Neural progenitor cell (in vitro differentiated cells): ENCODE data around the gene EFCAB10. TPM values are rescaled to one million over a fixed set of nuclear protein-coding genes. Genes with fewer than 3 reads are reported as not detected.

ENCODE experiments used
- DNase-seq: peaks from one replicate; pipeline ENCODE4 v3.0.0-alpha.2; 2016; ENCODE audit warnings: low spot score
- H2AFZ ChIP-seq: fragments of 200-600 bp; sonication (generic); replicated peaks from 2 replicates; pipeline ENCODE4 v1.6.1; 2016; ENCODE audit warnings: antibody characterized with exemption
- H3F3A ChIP-seq: fragments of 200-600 bp; sonication (generic); 2 replicates; pipeline ENCODE4 v1.6.1; 2016; ENCODE audit warnings: antibody characterized with exemption, low read depth
- H3K27ac ChIP-seq: fragments of 200-600 bp; sonication (generic); 2 replicates; pipeline ENCODE4 v1.5.1; 2016; ENCODE audit warnings: mild to moderate bottlenecking
- H3K27me3 ChIP-seq: fragments of 200-600 bp; sonication (generic); 2 replicates; pipeline ENCODE4 v1.6.1; 2016; ENCODE audit warnings: mild to moderate bottlenecking, moderate library complexity
- H3K36me3 ChIP-seq: fragments of 200-600 bp; sonication (generic); 2 replicates; pipeline ENCODE4 v1.5.1; 2016
- H3K4me1 ChIP-seq: fragments of 200-600 bp; sonication (generic); 2 replicates; pipeline ENCODE4 v1.6.1; 2016; ENCODE audit warnings: mixed run types
- H3K4me2 ChIP-seq: fragments of 200-600 bp; sonication (generic); 2 replicates; pipeline ENCODE4 v1.6.1; 2016
- H3K4me3 ChIP-seq: fragments of 200-600 bp; sonication (generic); 2 replicates; pipeline ENCODE4 v1.5.1; 2016
- H3K79me2 ChIP-seq: fragments of 200-600 bp; sonication (generic); 2 replicates; pipeline ENCODE4 v1.6.1; 2016; ENCODE audit warnings: low read depth
- H3K9ac ChIP-seq: fragments of 200-600 bp; sonication (generic); 2 replicates; pipeline ENCODE4 v1.6.1; 2016
- H3K9me3 ChIP-seq: fragments of 200-600 bp; sonication (generic); 2 replicates; pipeline ENCODE4 v1.5.1; 2016; ENCODE audit warnings: low read depth
- H4K20me1 ChIP-seq: fragments of 200-600 bp; sonication (generic); 2 replicates; pipeline ENCODE4 v1.6.1; 2016; ENCODE audit warnings: low read depth
- H3K27ac Mint-ChIP-seq: 3 replicates; pipeline ENCODE4 v1.8.0; 2021; ENCODE audit warnings: mixed read lengths
- H3K27me3 Mint-ChIP-seq: 2 replicates; pipeline ENCODE4 v1.8.0; 2022; ENCODE audit warnings: low read depth, mild to moderate bottlenecking, inconsistent platforms, moderate library complexity, mixed read lengths; ENCODE audit not compliant: insufficient read depth
- H3K36me3 Mint-ChIP-seq: 3 replicates; pipeline ENCODE4 v1.8.0; 2021; ENCODE audit warnings: mixed read lengths
- H3K4me1 Mint-ChIP-seq: 3 replicates; pipeline ENCODE4 v1.8.0; 2021; ENCODE audit warnings: mixed read lengths
- H3K4me3 Mint-ChIP-seq: 3 replicates; pipeline ENCODE4 v1.8.0; 2021; ENCODE audit warnings: mild to moderate bottlenecking, moderate library complexity, mixed read lengths
- H3K9me3 Mint-ChIP-seq: 3 replicates; pipeline ENCODE4 v1.8.0; 2020; ENCODE audit warnings: mixed read lengths
- CTCF ChIP-seq: fragments of 200-600 bp; sonication (generic); IDR thresholded peaks from 2 replicates; pipeline ENCODE4 v1.5.1; 2017; ENCODE audit warnings: antibody characterized with exemption, mild to moderate bottlenecking
- EZH2 ChIP-seq: fragments of 200-600 bp; sonication (generic); IDR thresholded peaks from 2 replicates; pipeline ENCODE4 v1.6.1; 2017; ENCODE audit warnings: antibody characterized with exemption, mild to moderate bottlenecking, moderate library complexity
- EZH2phosphoT487 ChIP-seq: fragments of 200-600 bp; sonication (generic); IDR thresholded peaks from 2 replicates; pipeline ENCODE4 v1.6.1; 2017; ENCODE audit warnings: antibody characterized with exemption
- total RNA-seq: library from RNA; depleted of rRNA; stranded (reverse); fragments of >200 nt; gene quantifications from 2 replicates; pipeline ENCODE4 v1.2.3, GENCODE V29; 2015; ENCODE audit warnings: low replicate concordance

Gene EFCAB10
- total RNA-seq, 1 donor from 2014 or later, result 5.0 TPM

DNA sequence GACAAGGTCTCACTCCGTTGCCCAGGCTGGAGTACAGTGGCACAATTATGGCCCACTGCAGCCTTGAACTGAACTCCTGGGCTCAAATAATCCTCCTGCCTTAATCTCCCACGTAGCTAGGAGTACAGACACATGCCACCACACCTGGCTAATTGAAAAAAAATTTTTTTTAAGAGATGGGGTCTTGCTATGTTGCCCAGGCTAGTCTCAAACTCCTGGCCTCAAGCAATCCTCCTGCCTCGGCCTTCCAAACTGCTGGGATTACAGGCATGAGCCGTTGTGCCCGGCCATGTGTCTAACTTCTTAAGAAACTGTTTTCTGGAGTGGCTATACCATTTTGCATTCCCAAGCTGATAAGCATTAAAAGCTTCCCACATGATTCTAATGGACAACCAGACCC is 9.5 kb upstream of the EFCAB10 start:
- H3K79me2 ChIP-seq, result no peaks in the 10 kb centered on the region
- H4K20me1 ChIP-seq, result no peaks in the 10 kb centered on the region
- H3K9ac ChIP-seq, result no peak overlapping the region
- no peak for DNase-seq
- Mint-ChIP-seq H3K4me3 (no peak overlapping the region), H3K9me3 (no peaks in the 10 kb centered on the region), H3K27me3 (peaks cover 9% of the 10 kb centered on the region), H3K36me3 (no peaks in the 10 kb centered on the region), H3K27ac (no peak overlapping the region), H3K4me1 (peaks cover 10% of the 10 kb centered on the region)
- no peak overlapping the region for H3K4me3 ChIP-seq
- no peaks in the 10 kb centered on the region for H3K9me3 ChIP-seq
- H3K27ac ChIP-seq, result no peak overlapping the region
- H3F3A ChIP-seq, result no peaks in the 10 kb centered on the region
- H3K4me1 ChIP-seq, result no peaks in the 10 kb centered on the region
- no peak overlapping the region for H3K4me2 ChIP-seq
- no peak overlapping the region for H2AFZ ChIP-seq
- no peaks in the 10 kb centered on the region for H3K36me3 ChIP-seq
- no peak for TF ChIP-seq EZH2phosphoT487
- no peak for TF ChIP-seq EZH2
- no peak for TF ChIP-seq CTCF
- H3K27me3 ChIP-seq, result no peaks in the 10 kb centered on the region

DNA sequence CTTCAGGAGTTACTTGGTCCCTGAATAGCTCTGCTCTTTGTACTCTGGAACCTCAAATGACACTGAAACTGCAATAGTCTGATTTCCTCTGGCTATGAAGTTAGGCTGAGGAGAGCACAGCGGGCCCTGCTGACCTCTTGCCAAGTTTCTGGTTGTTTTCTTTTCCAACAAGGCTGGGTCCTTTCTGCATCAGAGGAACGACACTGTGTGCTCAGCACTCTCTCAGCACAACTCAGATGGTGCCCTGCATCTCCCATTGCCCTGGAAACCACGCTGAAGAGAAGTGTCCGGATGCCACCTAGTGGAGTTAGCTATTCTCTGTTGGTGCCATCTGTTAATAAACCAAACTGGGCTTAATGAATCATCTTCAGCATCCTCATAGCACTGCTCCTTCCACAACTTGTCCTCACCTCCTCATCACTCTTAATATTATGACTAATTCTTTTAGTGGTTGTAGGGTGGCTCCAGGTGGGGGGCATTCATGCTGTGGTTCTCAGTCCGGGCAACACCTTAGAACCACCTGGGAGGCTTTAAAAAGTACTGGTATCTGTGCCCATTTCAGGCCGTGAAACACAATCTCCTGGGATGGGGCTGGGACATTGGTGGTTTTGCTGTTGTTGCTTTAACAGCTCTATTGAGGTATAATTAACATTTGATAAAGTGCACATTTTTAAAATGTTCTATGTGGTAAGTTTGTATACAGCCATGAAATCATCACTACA is 8.2 kb upstream of the EFCAB10 start:
- Histone ChIP-seq H3K9ac (no peak overlapping the region), H3K4me1 (no peaks in the 10 kb centered on the region), H3K79me2 (no peaks in the 10 kb centered on the region), H3K4me2 (no peak overlapping the region), H3K27me3 (no peaks in the 10 kb centered on the region), H3K36me3 (no peaks in the 10 kb centered on the region), H2AFZ (peak overlapping the region; percentile 83), H3K4me3 (no peak overlapping the region), H3F3A (no peaks in the 10 kb centered on the region), H4K20me1 (no peaks in the 10 kb centered on the region), H3K9me3 (no peaks in the 10 kb centered on the region), H3K27ac (no peak overlapping the region)
- Mint-ChIP-seq H3K27ac (no peak overlapping the region), H3K4me1 (peaks cover 10% of the 10 kb centered on the region), H3K9me3 (peaks cover 5% of the 10 kb centered on the region), H3K4me3 (no peak overlapping the region), H3K36me3 (no peaks in the 10 kb centered on the region), H3K27me3 (peaks cover 10% of the 10 kb centered on the region)
- peak; percentile 80 for DNase-seq
- TF ChIP-seq CTCF (peak; percentile 71), EZH2phosphoT487 (no peak), EZH2 (no peak)

DNA sequence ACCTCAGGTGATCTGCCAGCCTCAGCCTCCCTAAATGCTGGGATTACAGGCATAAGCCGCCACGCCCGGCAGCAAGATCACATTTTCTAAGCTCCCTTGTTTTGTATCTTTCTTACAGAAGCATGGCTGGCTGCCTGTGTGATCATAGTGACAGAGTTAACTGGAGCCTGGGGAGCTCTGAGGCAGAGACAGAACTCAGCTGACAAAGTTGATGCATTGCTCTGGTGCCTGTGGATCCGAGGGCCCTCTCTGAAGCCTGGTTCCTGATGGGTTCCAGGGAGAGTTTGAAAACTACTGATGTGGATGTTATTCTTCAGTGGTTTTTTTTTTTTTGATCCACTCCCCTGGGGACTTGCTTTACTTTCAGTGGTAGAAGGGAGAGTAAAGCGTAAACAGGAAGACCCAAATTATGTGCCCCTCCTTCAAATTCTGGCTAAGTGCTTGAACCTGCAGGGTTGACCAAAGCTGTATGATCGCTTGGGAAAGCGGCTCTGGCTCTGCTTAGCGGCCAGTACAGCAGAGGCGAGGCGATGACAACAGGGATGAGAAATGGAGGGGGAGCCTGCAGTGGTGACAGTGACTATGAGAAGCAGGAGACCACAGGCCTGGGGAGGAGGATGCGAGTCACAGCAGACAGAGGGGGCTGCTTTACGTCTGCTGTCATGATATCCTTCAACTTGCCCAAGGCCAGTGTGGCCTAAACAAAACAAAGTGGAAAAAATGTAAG is 6.8 kb upstream of the EFCAB10 start:
- Mint-ChIP-seq H3K36me3 (no peaks in the 10 kb centered on the region), H3K27me3 (peaks cover 11% of the 10 kb centered on the region), H3K27ac (no peak overlapping the region), H3K9me3 (peaks cover 9% of the 10 kb centered on the region), H3K4me3 (no peak overlapping the region), H3K4me1 (peaks cover 10% of the 10 kb centered on the region)
- no peaks in the 10 kb centered on the region for H3K9me3 ChIP-seq
- no peak overlapping the region for H2AFZ ChIP-seq
- H3K27ac ChIP-seq, result no peak overlapping the region
- H3K4me3 ChIP-seq, result no peak overlapping the region
- no peak overlapping the region for H3K4me2 ChIP-seq
- H3K36me3 ChIP-seq, result no peaks in the 10 kb centered on the region
- TF ChIP-seq EZH2phosphoT487, result no peak
- H3F3A ChIP-seq, result no peaks in the 10 kb centered on the region
- H3K79me2 ChIP-seq, result no peaks in the 10 kb centered on the region
- DNase-seq, result no peak
- no peaks in the 10 kb centered on the region for H3K27me3 ChIP-seq
- H3K4me1 ChIP-seq, result no peaks in the 10 kb centered on the region
- H3K9ac ChIP-seq, result no peak overlapping the region
- no peaks in the 10 kb centered on the region for H4K20me1 ChIP-seq
